Effector memory CD4-positive, alpha-beta T cell (primary cell): ENCODE measurements around the gene NDRG3.
A peak's percentile ranks its signal among the peaks of the same experiment; 100 is the strongest.

Source experiments
- DNase-seq, 3 donors: peaks; one replicate each; pipeline ENCODE4 v3.0.0-alpha.2; 2020
- H3K27ac ChIP-seq: 2 replicates; pipeline ENCODE4 v1.7.0; 2013; ENCODE audit warnings: mild to moderate bottlenecking, low read length, moderate library complexity; ENCODE audit not compliant: insufficient read depth, poor library complexity, severe bottlenecking
- H3K27me3 ChIP-seq: replicated peaks from 2 replicates; pipeline ENCODE4 v1.7.0; 2013; ENCODE audit warnings: mild to moderate bottlenecking, low read length; ENCODE audit not compliant: insufficient read depth, control insufficient read depth, poor library complexity, severe bottlenecking
- H3K36me3 ChIP-seq: 2 replicates; pipeline ENCODE4 v1.7.0; 2013; ENCODE audit warnings: mild to moderate bottlenecking, low read length, moderate library complexity; ENCODE audit not compliant: control insufficient read depth, insufficient read depth
- H3K4me1 ChIP-seq: 2 replicates; pipeline ENCODE4 v1.7.0; 2013; ENCODE audit warnings: low read length, mild to moderate bottlenecking; ENCODE audit not compliant: control insufficient read depth, insufficient read depth, poor library complexity, severe bottlenecking
- H3K4me3 ChIP-seq: 2 replicates; pipeline ENCODE4 v1.7.0; 2013; ENCODE audit warnings: low read length, low read depth, mild to moderate bottlenecking; ENCODE audit not compliant: insufficient read depth, poor library complexity, severe bottlenecking
- H3K9me3 ChIP-seq: 2 replicates; pipeline ENCODE4 v1.7.0; 2013; ENCODE audit warnings: mild to moderate bottlenecking, low read length, moderate library complexity; ENCODE audit not compliant: control insufficient read depth

The NDRG3 gene

DNA sequence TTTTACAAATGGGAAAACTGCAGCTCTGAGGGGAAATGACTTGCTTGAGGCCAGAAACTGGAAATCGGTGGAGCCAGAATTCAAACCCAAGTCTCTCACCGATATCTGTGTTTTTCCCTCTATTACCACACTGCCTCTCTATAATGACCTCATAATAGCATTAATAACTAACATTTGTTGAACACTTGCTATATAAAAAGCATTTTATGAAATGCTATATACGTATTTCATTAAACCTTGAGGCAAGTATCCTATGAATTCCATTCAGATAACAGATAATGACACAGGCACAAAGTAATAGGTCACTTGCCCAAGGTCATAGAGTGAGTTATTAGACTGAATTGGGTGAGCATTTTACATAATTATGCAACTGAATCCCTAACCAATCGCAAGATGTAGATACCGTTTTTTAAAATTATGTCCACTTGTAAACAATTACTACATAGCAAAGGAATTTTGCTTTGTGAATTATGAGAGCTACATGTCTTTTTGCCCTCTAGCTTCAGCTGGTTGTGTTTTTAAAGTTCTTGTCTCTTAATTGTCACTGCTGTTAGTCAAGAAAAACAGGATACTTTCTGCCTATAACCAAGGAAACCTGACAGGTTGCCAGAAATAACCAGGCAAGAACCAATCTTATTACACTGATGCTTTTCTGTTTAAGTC is 23.0 kb upstream of the NDRG3 start:
- H3K36me3 ChIP-seq: no peaks in the 10 kb centered on the region
- no peaks in the 10 kb centered on the region for H3K27me3 ChIP-seq
- no peaks in the 10 kb centered on the region for H3K4me1 ChIP-seq
- DNase-seq: no peak
- no peaks in the 10 kb centered on the region for H3K9me3 ChIP-seq
- H3K27ac ChIP-seq: no peak overlapping the region
- no peak overlapping the region for H3K4me3 ChIP-seq

DNA sequence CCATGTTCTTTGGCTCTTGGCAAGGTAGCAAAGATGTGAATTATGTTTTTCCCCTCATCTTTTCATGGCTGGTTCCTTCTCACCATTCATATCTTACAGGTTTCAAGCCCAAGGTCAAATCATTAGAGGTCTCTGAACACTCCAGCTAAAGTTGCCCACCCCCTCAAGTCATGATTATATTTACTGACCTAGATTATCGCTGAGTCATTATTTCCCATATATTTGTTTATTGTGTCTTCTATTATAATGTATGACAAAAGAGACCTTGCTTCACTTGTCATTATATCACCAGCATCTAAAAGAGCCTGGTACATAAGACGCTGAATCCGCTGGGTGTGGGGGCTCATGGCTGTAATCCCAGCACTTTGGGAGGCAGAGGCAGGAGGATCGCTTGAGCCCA is 15.2 kb upstream of the NDRG3 start:
- H3K36me3 ChIP-seq: no peaks in the 10 kb centered on the region
- no peaks in the 10 kb centered on the region for H3K4me1 ChIP-seq
- no peak overlapping the region for H3K27ac ChIP-seq
- H3K4me3 ChIP-seq: no peak overlapping the region
- H3K27me3 ChIP-seq: no peaks in the 10 kb centered on the region
- H3K9me3 ChIP-seq: no peaks in the 10 kb centered on the region
- no peak for DNase-seq

DNA sequence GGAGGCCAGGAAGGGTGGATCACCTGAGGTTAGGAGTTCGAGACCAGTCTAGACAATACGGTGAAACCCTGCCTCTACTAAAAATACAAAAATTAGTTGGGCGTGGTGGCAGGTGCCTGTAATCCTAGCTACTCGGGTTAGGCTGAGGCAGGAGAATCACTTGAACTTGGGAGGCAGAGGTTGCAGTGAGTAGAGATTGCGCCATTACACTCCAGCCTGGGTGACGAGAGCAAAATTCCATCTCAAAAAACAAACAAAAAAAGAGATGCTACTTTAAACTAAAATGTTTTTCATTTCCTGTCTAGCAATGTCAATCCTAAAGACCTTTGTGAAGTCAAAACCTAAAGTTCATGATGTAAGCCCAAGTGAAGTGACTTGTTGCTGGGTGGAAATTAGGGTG is 14.8 kb upstream of the NDRG3 start:
- no peak overlapping the region for H3K27ac ChIP-seq
- H3K36me3 ChIP-seq: no peaks in the 10 kb centered on the region
- DNase-seq: no peak
- H3K4me1 ChIP-seq: no peaks in the 10 kb centered on the region
- H3K9me3 ChIP-seq: no peaks in the 10 kb centered on the region
- H3K4me3 ChIP-seq: no peak overlapping the region
- H3K27me3 ChIP-seq: no peaks in the 10 kb centered on the region

- no peaks in the 10 kb centered on the region for H3K4me1 ChIP-seq
- H3K27me3 ChIP-seq: no peaks in the 10 kb centered on the region
- no peak overlapping the region for H3K4me3 ChIP-seq
- H3K9me3 ChIP-seq: no peaks in the 10 kb centered on the region
- DNase-seq: no peak
- no peak overlapping the region for H3K27ac ChIP-seq
- H3K36me3 ChIP-seq: no peaks in the 10 kb centered on the region
These were observed 12.4 kb upstream of the NDRG3 start for GRCh38 chr20:36758276-36758675.

DNA sequence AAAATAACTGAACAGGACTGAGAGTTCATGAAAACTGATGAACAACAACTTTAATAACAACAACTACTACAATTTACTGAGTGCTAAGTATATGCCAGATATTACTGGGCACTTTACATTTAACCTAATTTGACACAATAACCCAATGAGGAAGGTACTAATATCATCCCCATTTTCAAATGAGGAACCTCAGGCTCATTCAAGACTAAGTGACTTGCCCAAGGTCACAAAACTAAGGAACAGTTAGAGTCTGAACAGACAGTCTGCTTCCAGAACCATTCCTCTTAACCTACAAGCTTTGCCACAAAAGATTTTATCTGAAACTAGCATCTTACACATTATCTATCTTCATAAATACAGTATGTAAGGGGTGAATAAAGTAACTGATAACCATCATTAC is 10.6 kb upstream of the NDRG3 start:
- Histone ChIP-seq H3K9me3 (no peaks in the 10 kb centered on the region), H3K27ac (no peak overlapping the region), H3K36me3 (no peaks in the 10 kb centered on the region), H3K27me3 (no peaks in the 10 kb centered on the region), H3K4me3 (no peak overlapping the region), H3K4me1 (no peaks in the 10 kb centered on the region)
- no peak for DNase-seq

DNA sequence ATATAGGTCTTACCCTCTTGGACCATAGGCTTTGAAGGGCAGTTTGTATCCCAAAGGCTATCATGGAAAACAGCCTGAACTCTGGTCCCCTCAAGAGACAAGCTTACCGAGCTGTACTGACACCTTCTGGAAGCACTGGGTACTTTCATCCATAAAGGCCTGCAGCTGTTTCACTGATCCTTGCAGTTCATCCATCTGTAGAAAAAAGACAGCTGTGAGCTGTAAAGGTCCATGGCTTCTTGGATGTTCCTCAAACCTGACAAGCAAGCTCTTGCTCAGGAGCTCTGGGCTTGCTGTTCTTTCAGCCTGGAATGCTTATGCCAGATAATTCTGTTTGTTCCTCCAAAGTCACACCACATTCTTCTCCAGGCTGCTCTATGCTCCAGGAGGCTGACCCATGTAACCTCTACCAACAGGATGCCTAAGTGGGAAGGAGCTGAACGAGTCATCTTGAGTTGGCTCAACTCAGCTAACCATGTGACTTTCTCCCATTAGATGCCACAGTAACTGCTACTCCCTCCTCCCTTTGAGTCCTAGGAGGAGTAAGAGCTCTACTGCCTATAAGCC is 8.8 kb upstream of the NDRG3 start:
- H3K4me3 ChIP-seq: no peak overlapping the region
- no peaks in the 10 kb centered on the region for H3K4me1 ChIP-seq
- no peaks in the 10 kb centered on the region for H3K36me3 ChIP-seq
- H3K27me3 ChIP-seq: no peaks in the 10 kb centered on the region
- no peaks in the 10 kb centered on the region for H3K9me3 ChIP-seq
- no peak overlapping the region for H3K27ac ChIP-seq
- no peak for DNase-seq

GRCh38 chr20:36752582-36752981 is 6.7 kb upstream of the NDRG3 start:
- DNase-seq: no peak
- Histone ChIP-seq H3K9me3 (no peaks in the 10 kb centered on the region), H3K27me3 (no peaks in the 10 kb centered on the region), H3K4me3 (no peak overlapping the region), H3K4me1 (no peaks in the 10 kb centered on the region), H3K27ac (no peak overlapping the region), H3K36me3 (no peaks in the 10 kb centered on the region)

DNA sequence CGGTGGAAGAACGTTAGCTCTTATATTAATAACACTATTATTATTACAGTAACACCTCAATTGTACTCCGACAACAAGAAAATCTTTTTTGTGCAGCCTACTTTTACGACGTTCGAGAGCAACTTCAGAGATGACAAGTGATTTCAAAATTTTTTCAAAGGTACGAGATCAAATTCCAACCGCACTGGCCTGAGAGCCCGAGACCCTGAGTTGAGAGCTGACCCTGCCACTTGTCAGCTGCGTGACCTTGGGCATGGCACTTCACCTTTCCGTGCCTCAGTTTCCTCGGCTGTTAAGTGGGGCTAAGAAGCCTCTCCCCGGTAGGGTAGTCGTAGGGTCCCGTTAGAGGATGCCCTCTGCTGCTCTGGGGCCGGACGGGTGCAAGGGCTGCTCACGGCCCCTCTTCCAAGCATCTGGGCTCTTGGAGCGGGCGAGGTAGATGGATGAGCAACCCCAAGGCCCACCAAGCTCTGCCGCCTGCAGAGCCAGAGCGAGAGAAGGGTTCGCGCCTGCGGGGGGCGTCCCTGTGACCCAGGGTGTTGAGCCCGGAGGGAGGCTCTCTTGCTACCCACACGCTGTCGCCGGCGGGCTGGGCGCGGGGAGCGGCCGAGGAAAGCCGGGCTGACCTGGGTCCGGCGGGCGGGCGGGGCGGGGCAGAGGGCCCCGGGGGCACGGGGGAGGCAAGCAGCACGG is 510 bp downstream of the NDRG3 start:
- peak in 1 of 3 donors; percentile 6 for DNase-seq
- peaks cover 17% of the 10 kb centered on the region for H3K4me1 ChIP-seq
- H3K27ac ChIP-seq: peak overlapping the region; percentile 51
- H3K4me3 ChIP-seq: peak overlapping the region; percentile 85
- H3K9me3 ChIP-seq: no peaks in the 10 kb centered on the region
- H3K36me3 ChIP-seq: no peaks in the 10 kb centered on the region
- no peaks in the 10 kb centered on the region for H3K27me3 ChIP-seq

DNA sequence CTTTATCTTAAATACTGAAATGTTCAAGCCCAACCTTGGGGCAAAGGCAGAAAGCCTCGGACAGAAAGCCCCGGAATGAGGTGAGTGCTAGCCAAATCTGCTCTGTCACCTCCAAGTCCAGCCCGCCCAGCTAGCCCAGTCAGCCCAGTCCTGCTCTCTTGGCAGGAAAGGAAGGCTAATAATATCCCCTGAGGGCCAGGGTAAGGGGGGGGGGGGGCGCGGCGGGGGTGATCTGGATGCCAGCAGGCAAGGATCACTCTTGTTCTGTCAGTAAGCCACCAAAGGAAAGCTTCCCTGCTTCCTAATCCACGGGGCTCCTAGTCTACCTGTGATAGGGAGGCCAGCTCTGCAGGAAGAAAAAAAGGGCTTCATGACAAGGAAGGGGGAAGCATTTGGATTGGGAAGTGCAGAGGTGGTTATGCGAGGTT is 1.1 kb downstream of the NDRG3 start:
- peaks cover 17% of the 10 kb centered on the region for H3K4me1 ChIP-seq
- no peak overlapping the region for H3K27ac ChIP-seq
- H3K9me3 ChIP-seq: no peaks in the 10 kb centered on the region
- H3K27me3 ChIP-seq: no peaks in the 10 kb centered on the region
- peak overlapping the region; percentile 85 for H3K4me3 ChIP-seq
- no peaks in the 10 kb centered on the region for H3K36me3 ChIP-seq
- DNase-seq: no peak

GRCh38 chr20:36744243-36744642 is 1.6 kb downstream of the NDRG3 start:
- H3K27me3 ChIP-seq: no peaks in the 10 kb centered on the region
- peaks cover 17% of the 10 kb centered on the region for H3K4me1 ChIP-seq
- no peak for DNase-seq
- no peak overlapping the region for H3K27ac ChIP-seq
- no peaks in the 10 kb centered on the region for H3K36me3 ChIP-seq
- no peak overlapping the region for H3K4me3 ChIP-seq
- no peaks in the 10 kb centered on the region for H3K9me3 ChIP-seq
